HG03135 (cell line): ENCODE measurements around the gene BUB1.
"Not testable (repeated sequence)": the region's sequence is repeated elsewhere in the genome, so short reads cannot be mapped to it uniquely, and the experiment has no call there.

ENCODE experiments used
- ATAC-seq: cut with Tn5 transposase; IDR thresholded peaks from one replicate; pipeline ENCODE4 v1.9.1; 2021; ENCODE audit warnings: mild to moderate bottlenecking, moderate library complexity; ENCODE audit not compliant: unreplicated experiment

The BUB1 gene

DNA sequence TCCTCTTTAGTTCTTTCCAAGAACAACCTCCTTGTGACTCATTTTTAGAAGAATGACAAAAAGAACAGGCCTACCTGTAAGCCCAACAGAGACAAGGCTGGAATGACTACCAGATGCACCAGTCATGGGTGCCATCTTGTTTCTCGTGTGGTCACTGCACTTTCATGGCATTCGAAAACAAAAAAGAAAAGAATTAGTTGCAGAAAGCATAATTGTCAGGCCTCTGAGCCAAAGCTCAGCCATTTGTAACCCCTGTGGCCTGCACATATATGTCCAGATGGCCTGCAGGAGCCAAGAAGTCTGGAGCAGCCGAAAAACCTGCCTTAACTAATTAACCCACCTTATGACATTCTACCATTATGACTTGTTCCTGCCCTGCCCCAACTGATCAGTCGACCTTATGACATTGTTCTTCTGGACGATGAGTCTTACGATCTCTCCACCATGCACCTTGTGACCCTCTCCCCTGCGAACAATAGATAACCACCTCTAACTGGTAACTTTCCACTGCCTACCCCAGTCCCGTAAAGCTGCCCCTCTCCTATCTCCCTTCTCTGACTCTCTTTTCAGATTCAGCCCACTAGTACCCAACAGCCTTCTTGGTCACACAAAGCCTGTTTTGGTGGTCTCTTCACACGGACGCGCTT is 13.9 kb upstream of the BUB1 start:
- no peak for ATAC-seq

DNA sequence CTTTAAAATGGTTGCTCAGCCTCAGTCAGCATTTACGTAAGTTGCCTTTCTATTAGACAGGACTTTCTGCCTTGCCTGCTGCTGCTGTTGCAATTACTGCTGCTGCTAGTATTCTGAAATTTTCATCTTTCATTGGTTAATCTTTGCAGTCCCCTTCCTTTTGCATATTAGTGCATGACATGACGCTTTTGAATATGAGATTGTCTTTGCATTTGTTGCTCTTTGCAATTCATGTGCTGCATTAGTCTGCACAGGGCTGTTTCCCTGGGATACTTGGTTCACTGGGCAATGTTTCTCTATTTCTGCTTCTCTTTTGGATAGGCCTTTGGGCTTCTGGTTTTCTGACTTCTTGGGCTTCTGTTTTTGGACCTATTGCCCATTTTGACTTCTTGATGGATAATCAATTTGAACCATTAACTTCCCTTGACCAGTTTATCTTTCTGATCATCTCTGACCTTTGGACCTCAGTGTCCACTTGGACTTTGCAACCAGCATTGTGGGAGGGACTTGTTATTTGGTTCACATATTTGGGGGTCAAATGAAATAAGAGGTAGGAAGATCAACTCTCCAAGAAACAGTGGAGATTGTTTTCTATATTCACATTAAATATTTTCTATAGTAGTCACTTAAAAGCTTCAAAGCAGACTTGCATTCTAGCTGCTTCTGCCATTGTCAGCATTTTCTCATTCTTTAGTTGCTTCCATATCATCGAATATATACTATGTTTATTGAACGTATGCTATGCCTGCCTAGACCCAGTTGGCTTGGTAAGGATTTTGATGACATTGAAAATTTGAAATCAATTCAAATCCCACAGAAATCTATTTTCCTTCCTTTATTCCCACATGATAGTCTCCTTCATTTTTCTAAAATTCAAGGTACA is 12.5 kb upstream of the BUB1 start:
- no peak for ATAC-seq

DNA sequence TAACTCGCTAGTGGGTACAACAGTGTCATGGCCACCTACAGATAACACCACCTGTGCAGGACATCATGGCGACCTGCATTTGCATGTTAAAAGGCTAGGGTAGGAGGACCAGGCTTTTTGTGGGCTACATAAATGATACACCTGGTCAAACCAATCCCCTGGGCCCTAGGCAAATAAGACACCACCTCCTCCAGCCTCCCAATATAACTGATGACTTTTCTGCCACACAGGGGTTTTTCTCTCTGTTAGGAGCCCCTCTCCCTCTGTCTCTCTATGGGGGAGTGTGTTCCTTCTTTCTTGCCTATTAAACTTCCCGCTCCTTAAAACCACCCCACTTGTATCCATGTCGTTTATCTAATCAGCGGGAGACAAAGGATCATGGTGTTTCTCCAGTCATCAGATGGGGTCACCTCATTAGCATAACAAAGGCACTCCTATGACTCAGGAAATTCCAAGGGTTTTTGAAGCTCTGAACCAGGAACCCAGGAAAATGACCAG is 10.8 kb upstream of the BUB1 start:
- no peak for ATAC-seq

DNA sequence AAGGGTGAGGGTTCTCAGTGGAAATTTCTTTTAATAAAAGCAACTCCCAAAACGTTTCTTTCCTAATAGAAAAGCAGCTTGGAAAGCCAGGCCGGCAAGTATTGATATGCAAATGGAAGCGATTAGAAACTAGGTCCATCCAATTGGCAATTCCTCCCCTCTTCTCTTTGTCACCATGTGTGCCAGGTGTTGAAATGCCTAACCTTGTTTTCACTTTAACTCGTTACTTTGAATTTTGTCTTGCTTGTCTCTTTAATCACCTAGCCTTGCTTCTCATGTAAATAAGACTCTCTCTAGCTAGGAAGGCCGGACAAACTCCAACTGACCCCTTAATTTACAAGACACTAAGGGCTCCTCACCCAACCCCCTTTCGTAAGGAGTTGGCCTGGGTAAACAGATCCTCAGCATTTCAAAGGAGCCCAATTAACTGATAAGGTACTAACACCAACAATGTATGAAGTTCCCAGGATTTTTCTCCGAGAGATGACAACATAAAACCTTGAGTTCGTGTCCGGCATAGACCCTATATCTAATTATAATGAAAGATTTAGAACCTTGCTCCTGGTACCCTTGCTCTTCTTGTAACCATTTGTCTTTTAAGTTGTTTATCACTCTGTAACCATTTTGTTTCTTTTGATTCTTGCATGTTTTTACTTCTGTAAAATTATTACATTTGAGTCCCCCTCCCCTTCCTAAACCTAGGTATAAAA is 10.1 kb upstream of the BUB1 start:
- ATAC-seq, result not testable (repeated sequence)

DNA sequence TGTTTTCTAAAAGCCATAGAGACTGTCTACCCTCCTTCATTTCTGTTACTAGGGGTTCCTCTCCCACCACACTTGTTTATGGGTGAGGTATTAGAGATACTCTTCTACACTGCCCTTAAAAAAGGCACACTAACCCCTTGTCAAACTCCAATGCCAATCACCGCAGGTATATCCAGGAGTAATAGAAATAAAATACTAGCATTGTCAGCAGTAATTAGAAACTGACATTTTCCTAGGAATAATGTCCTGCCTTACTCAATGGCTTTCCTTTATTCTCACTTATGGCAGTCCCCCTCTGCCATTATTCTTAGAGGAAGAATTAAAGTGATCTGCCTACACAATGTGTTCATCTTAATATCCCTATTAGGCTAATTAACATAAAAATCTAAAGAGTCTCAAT is 5.0 kb upstream of the BUB1 start:
- ATAC-seq, result no peak

DNA sequence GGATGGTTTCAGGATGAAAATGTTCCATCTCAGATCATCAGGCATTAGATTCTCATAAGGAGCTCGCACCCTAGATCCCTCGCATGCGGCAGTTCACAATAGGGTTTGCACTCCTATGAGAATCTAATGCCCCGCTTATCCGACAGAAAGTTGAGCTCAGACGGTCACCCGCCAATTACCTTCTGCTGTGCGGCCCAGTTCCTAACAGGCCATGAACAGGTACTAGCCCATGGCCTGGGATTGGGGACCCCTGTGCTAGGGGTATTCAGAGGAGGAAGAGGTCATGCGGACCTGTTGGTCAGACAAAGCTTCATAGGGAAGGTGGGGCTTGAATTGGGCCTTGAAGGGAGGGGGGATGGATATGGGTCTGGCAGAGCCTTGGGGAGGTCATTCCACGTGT is 4.4 kb upstream of the BUB1 start:
- ATAC-seq, result no peak

DNA sequence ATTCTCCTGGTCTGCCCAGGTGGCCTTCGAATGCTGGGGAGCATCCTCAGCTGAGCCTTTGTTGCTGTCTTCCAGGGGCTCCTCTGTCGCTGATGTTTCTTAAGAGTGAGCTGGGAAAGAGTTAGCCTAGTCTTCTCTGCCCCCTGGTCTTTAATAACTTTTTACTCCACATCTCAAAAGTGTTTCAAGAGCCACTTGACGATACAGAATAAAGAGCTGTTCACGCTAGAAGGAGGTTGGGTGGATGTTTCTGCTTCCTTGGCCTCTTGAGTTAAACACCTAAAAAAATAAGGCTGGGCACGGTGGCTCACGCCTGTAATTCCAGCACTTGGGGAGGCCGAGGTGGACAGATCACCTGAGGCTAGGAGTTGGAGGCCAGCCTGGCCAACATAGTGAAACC is 2.8 kb upstream of the BUB1 start:
- ATAC-seq, result no peak

DNA sequence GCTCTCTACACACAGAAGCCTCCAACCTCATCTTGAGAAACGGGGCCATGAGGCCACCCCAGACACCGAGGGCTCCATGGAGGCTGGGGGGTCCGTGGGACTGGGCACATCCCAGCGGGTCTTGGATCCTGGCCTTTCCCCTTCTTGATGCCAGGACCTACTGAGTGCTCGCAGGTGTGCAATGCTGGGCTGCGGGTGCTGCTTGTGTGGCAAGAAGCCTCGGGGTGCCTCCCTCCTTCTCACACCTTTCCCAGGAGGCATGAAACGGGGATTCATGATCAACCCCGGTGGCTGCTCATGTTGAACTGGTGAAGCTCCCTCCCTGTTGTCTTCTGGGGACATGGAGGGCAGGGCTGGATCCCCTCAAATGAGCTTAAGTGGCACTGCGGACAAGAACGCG is 2.0 kb upstream of the BUB1 start:
- ATAC-seq, result no peak

DNA sequence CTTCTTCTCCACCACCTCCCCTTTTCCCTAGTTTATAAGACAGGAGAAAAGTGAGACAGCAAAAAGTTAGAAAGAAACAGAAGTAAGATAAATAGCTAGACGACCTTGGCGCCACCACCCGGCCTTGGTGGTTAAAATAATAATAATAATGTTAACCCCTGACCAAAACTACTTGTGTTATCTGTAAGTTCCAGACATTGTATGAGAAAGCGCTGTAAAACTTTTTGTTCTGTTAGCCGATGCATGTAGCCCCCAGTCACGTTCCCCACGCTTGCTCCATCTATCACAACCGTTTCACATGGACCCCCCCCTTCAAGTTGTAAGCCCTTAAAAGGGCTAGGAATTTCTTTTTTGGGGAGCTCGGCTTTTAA is 1.5 kb upstream of the BUB1 start:
- no peak for ATAC-seq

DNA sequence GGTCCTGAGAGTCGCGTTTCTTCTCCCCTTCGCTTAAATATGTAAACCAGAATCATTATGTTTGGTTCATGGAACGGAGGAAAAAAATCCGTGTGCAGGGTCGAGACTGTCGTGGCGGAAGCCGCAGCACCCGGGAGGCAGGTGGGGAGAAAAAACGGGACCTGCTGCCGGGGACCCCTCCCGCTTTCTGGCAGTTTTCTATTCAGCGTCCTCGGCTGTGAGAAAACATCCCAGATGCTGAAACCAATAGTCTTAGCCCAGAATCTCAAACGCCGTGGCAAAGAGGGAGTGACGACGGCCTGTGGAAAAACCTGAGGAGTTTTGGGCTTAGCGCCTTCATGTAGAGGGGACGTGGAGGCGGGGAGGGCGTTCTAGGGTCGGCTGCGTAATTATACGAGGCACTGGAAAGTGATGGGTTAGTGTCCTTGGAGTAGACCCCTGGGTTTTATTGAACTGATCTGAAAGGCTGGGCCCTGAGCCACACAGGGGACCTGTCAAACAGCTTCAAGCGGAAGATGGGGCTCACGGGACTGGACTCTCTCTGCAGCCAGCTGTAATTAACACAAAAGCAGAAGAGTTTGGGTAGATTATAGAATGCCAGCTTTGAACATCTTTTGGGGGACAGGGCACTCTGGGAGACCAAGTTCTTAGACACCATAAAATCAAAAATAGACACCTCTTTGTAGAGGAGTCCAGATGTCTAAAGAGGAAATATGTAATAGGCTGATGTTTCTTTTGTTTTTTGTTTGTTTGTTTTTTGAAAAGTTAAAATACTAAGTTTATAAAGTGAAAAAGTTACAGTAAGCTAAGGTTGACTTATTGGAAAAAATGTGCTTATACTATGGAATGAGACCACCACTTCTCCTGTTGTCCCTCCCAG is 834 bp upstream of the BUB1 start:
- ATAC-seq, result no peak

DNA sequence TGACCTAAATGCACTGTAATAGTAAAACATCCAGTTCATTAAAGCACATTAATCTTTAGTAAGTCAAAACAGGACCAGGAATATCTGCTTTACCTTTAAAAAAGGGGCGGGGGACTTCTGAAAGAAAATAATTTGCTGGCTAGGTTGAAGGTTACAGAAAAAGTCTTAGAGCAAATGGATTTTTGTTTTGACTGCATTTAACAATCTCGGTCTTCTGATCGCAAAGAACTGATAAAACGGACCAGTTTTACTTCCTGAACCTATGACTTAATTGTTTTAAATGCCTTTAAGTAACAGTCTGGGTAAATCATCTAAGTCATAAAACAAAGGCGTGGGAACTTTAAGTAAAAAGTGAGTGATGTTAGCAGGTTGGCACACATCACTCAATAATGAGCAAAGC is 783 bp downstream of the BUB1 start:
- ATAC-seq, result no peak

DNA sequence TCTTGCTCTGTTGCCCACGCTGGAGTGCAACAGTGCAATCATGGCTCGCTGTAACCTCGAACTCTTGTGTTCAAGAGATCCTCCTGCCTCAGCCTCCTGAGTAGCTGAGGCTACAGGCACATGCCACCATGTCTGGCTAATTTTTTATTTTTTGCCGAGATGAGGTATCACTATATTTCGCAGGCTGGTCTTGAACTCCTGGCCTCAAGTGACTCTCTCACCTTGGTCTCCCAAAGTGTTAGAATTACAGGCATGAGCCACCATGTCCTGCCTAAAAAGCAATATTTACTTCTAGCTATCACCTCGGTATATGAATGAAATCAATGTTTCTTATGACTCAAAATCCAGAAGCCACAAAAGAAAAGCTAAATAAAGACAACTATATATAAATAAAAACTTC is 2.2 kb downstream of the BUB1 start:
- ATAC-seq, result no peak

DNA sequence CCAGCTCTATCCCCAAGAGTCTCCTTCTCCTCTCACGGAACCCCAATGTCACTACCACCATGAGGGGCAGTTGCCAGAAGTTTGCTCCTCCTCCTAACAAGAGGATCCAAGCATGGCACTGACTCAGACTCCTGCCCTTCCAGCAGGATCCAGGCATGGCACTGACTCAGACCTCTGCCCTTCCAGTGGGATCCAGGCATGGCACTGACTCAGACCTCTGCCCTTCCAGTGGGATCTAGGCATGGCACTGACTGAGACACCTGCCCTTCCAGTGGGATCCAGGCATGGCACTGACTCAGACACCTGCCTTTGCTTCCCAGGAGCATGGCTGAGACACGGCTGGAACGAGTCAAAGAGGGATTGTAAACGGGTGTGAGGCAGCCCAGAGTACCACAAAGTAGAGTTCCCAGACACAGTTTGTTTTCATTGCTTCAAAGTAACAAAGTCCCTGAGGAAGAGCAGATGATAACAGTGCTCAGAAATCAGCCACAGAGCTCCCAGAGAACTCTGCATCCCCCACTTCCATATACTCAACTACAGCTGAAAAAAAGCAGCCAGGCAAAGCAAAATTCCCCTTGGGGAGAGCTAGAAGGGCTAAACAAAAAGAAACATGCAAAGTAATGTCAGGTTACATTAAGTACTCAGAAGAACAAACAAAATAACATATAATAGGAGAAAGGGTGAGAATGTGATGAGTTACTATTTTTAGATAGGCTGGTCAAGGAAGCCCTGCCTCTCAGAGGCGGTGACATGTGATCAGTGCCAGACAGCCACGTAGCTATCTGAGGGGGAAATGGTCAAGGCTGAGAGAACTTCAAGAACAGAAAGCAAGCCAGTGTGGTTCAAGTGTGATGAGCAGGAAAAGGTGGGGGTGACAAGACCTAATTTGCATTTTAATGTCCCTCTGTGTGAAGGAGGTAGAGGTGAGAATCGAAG is 3.0 kb downstream of the BUB1 start:
- peak; percentile 78 for ATAC-seq

DNA sequence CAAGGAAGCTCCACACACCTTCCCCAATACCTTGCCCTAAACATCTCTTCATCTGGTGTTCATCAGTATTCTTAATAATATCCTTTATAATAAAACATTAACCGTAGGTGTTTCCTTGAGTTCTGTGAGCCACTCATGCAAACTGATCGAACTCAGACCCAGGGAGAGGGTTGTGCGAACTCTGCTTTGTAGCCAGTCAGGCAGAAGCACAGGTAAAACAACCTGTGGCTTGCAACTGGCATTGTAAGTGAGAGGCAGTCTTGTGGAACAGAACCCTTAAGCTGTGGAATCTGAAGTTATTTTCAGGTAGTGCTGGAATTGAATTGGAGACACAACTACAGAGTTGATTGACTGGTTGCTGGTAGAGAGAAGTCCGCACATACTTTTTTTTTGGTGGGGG is 4.7 kb downstream of the BUB1 start:
- no peak for ATAC-seq

DNA sequence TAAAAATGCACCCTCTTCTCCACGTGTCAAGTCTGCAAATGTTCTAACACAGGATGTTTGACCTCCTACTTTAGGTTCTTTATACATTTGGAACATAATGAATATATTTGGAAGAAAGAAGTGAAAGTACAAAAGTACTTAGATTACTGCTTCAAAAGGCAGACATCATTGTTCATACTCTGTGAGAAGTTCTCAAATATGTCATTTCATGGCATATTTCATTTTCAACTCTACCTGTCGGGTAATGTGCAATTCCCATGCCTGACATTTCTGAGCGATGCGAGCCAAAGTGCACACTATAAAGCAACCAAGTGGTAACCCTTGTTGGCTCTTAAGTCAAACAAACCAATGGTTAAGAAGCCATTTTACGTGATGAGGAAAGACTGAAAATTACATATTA is 7.0 kb downstream of the BUB1 start:
- no peak for ATAC-seq

DNA sequence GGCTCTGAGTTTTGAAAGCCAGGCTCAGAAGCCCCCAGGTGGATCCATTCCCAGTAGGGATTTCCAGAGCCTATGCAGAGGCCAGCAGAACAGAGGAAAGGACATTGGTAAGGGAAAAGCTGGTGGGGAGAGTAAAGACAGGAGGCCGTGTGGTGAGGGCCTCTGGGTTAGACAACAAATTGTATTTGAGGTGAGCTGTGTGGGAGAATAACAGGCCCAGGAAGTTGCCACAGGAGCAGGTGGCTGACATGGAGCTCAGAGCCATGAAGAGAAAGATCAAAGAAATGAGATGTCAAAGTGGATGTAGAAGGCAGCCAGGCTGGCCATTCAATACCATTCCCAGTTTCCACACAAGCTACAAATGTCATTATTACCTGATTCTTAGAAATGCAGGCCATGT is 8.8 kb downstream of the BUB1 start:
- ATAC-seq, result no peak

DNA sequence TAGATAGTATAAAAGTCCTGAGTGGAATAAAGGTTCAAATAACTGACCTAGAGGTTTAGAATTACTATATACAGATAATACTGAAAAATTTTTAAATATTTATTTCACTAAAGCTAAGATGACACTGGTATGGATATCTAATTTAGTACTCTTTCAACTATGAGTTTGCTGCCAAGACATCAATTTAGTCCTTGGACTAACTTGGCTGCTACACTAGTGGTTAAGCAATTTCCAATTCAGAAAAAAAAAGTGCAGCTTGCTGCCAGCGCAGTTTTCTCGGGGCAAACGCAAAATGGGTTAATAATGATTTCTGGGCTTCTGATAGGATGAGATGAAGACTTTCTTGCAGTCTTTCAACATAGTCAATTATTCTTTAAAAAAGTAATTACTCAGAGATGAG is 10.8 kb downstream of the BUB1 start:
- no peak for ATAC-seq

DNA sequence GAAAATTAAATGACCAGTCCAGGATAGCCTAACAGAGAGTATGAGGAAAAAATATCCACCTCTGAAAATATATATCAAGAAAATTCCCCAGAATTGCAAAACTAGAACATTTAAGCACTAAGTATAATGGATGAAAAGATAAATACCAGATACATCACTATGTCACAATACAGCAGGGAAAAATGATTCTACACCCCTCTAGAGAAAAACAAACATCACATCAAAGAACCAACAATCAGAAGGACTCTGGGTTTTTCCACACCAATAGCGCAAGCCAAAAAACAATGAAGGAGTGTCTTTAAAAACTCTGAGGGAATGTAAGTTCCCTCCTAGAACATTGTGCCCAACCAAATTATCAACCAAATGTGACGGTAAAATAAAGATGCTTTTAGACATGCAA is 13.7 kb downstream of the BUB1 start:
- ATAC-seq, result no peak

DNA sequence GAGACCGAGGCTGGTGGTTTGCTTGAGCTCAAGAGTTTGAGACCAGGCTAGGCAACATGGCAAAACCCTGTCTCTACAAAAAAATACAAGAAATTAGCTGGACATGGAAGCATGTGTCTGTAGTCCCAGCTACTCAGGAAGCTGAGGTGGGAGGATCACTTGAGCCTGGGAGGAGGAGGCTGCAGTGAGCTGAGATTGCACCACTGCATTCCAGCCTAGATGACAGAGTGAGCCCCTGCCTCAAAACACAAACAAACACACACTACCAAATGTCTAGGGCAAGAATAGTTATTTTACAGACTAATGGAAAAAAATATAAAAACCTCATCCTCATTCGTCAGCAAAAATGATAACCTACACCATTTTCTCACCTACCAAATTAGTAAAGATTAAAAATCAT is 15.3 kb downstream of the BUB1 start:
- no peak for ATAC-seq

DNA sequence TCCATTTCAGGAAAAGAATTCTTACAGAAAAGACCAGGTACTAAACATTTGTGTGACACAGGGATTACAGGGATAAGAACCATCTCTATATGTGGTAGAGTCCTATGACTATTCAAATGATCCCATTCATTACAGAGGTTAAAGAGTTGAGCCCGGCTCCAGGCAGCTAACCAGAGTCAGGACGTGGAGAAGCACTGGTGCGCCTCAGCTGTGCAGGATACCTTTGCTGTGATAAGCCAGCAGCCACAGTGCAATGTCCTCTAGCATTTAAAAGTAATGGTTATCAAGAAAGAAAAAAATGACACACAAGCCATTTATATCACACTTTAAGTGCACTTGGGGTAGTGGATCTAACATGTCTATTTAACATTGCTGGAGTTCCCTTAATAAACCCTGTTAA is 17.3 kb downstream of the BUB1 start:
- no peak for ATAC-seq
